Measurements from ENCODE around the gene GPATCH8. TPM values are rescaled to one million over a fixed set of nuclear protein-coding genes. Genes with fewer than 3 reads are reported as not detected.

GPATCH8 gene
- total RNA-seq, 3 donors from 2014 or later (not counting 1 experiment from before 2014, with no cell fraction given), result 104 to 111 (median 109) TPM

- TF ChIP-seq CTCF (IDR thresholded peaks at IDR 0.05), result no peak
- Histone ChIP-seq H3K4me1 (ENCODE audit: control insufficient read depth, insufficient read depth, low read length) (peaks cover 11% of the 10 kb centered on the region), H3K27ac (ENCODE audit: low read length) (no peak overlapping the region), H3K36me3 (ENCODE audit: control insufficient read depth, insufficient read depth, low read length) (no peaks in the 10 kb centered on the region), H3K27me3 (ENCODE audit: control insufficient read depth, insufficient read depth, low read length) (no peaks in the 10 kb centered on the region), H3K9me3 (ENCODE audit: control insufficient read depth, insufficient read depth, low read length) (no peaks in the 10 kb centered on the region), H3K4me3 (ENCODE audit: low read length) (no peak overlapping the region)
- Mint-ChIP-seq H3K27me3 (ENCODE audit: low read depth in 2 of 2) (no peaks in the 10 kb centered on the region), H3K27ac (peak overlapping the region in 1 of 2 donors; percentile 70), H3K9me3 (no peaks in the 10 kb centered on the region), H3K36me3 (no peaks in the 10 kb centered on the region), H3K4me3 (no peak overlapping the region), H3K4me1 (peaks cover 50 to 52% of the 10 kb centered on the region in 2 donors)
- DNase-seq (no peak), ATAC-seq (no peak)
- WGBS (ENCODE audit: insufficient coverage), result 94% methylated on average over 6 of the region's 6 CpGs
- intact Hi-C loops (cut with micrococcal nuclease), result no loop called here
Observed at GRCh38 chr17:44489581-44489980, 13.6 kb downstream of the GPATCH8 start.

- intact Hi-C loops (cut with micrococcal nuclease), result no loop called here
- WGBS (ENCODE audit: insufficient coverage), result 85% methylated on average over 2 of the region's 2 CpGs
- no peak overlapping the region for H3K27ac ChIP-seq (ENCODE audit: low read length)
- peaks cover 38 to 48% of the 10 kb centered on the region in 2 donors for H3K4me1 Mint-ChIP-seq
- H3K9me3 Mint-ChIP-seq, result no peaks in the 10 kb centered on the region
- H3K27me3 ChIP-seq (ENCODE audit: control insufficient read depth, insufficient read depth, low read length), result no peaks in the 10 kb centered on the region
- no peak for ATAC-seq
- H3K27ac Mint-ChIP-seq, result peak overlapping the region; percentile 20 to 67
- H3K4me1 ChIP-seq (ENCODE audit: control insufficient read depth, insufficient read depth, low read length), result peaks cover 7% of the 10 kb centered on the region
- peak in 1 of 2 donors; percentile 19 for DNase-seq
- TF ChIP-seq CTCF (IDR thresholded peaks at IDR 0.05), result no peak
- no peaks in the 10 kb centered on the region for H3K27me3 Mint-ChIP-seq (ENCODE audit: low read depth in 2 of 2)
- no peaks in the 10 kb centered on the region for H3K9me3 ChIP-seq (ENCODE audit: control insufficient read depth, insufficient read depth, low read length)
- H3K4me3 ChIP-seq (ENCODE audit: low read length), result no peak overlapping the region
- no peak overlapping the region for H3K4me3 Mint-ChIP-seq
- no peaks in the 10 kb centered on the region for H3K36me3 ChIP-seq (ENCODE audit: control insufficient read depth, insufficient read depth, low read length)
- H3K36me3 Mint-ChIP-seq, result no peaks in the 10 kb centered on the region
Observed at GRCh38 chr17:44487170-44487569, 16.0 kb downstream of the GPATCH8 start.

GRCh38 chr17:44473367-44473766 lies 29.8 kb downstream of the GPATCH8 start:
- Histone ChIP-seq H3K27me3 (ENCODE audit: control insufficient read depth, insufficient read depth, low read length) (no peaks in the 10 kb centered on the region), H3K9me3 (ENCODE audit: control insufficient read depth, insufficient read depth, low read length) (no peaks in the 10 kb centered on the region), H3K27ac (ENCODE audit: low read length) (no peak overlapping the region), H3K4me1 (ENCODE audit: control insufficient read depth, insufficient read depth, low read length) (peaks cover under 1% of the 10 kb centered on the region), H3K4me3 (ENCODE audit: low read length) (no peak overlapping the region), H3K36me3 (ENCODE audit: control insufficient read depth, insufficient read depth, low read length) (peaks cover 15% of the 10 kb centered on the region)
- ATAC-seq, result no peak
- intact Hi-C loops (cut with micrococcal nuclease), result no loop called here
- Mint-ChIP-seq H3K4me3 (no peak overlapping the region), H3K9me3 (no peaks in the 10 kb centered on the region), H3K36me3 (no peaks in the 10 kb centered on the region), H3K27me3 (ENCODE audit: low read depth in 2 of 2) (no peaks in the 10 kb centered on the region), H3K4me1 (peaks cover 21 to 32% of the 10 kb centered on the region in 2 donors), H3K27ac (no peak overlapping the region)
- no peak for DNase-seq
- WGBS (ENCODE audit: insufficient coverage), result 97% methylated on average over 6 of the region's 6 CpGs
- no peak for TF ChIP-seq CTCF (IDR thresholded peaks at IDR 0.05)

- WGBS (ENCODE audit: insufficient coverage), result 100% methylated on average over 2 of the region's 2 CpGs
- ATAC-seq (no peak), DNase-seq (no peak)
- Mint-ChIP-seq H3K4me1 (peaks cover 45 to 48% of the 10 kb centered on the region in 2 donors), H3K36me3 (no peaks in the 10 kb centered on the region), H3K27ac (peak overlapping the region in 1 of 2 donors; percentile 53), H3K27me3 (ENCODE audit: low read depth in 2 of 2) (no peaks in the 10 kb centered on the region), H3K4me3 (no peak overlapping the region), H3K9me3 (no peaks in the 10 kb centered on the region)
- H3K9me3 ChIP-seq (ENCODE audit: control insufficient read depth, insufficient read depth, low read length), result no peaks in the 10 kb centered on the region
- H3K4me1 ChIP-seq (ENCODE audit: control insufficient read depth, insufficient read depth, low read length), result peaks cover 12% of the 10 kb centered on the region
- intact Hi-C loops (cut with micrococcal nuclease), result no loop called here
- TF ChIP-seq CTCF (IDR thresholded peaks at IDR 0.05), result no peak
- no peak overlapping the region for H3K27ac ChIP-seq (ENCODE audit: low read length)
- no peak overlapping the region for H3K4me3 ChIP-seq (ENCODE audit: low read length)
- H3K36me3 ChIP-seq (ENCODE audit: control insufficient read depth, insufficient read depth, low read length), result peaks cover 15% of the 10 kb centered on the region
- no peaks in the 10 kb centered on the region for H3K27me3 ChIP-seq (ENCODE audit: control insufficient read depth, insufficient read depth, low read length)
Observed at GRCh38 chr17:44469676-44470075, 33.5 kb downstream of the GPATCH8 start.

Measured in natural killer cell (primary cell).